IMR-90 (cell line): ENCODE data around the gene HDAC7. TPM values are rescaled to one million over a fixed set of nuclear protein-coding genes. Genes with fewer than 3 reads are reported as not detected.

Experiments used
- ATAC-seq: fragments of 200-7000 bp; cut with Tn5 transposase; 2 replicates; pipeline ENCODE4 v1.9.1; 2020; ENCODE audit warnings: low read depth, mild to moderate bottlenecking, moderate library complexity
- BruUV-seq: library from RNA; stranded (reverse); fragments of 400-500 nt; replicated peaks from 2 replicates; lab custom pipeline; 2021; lab: Mats Ljungman, UMichigan
- CTCF ChIA-PET: fragments of 300-600 bp; formaldehyde crosslinking; extraction: SDS; loops from one replicate; lab custom pipeline; 2021; ENCODE audit warnings: antibody characterized with exemption; lab: Yijun Ruan, JAX
- POLR2A ChIA-PET: fragments of 300-600 bp; sonication (Branson Sonifier 250); formaldehyde crosslinking; loops from one replicate; lab custom pipeline; 2022; ENCODE audit warnings: antibody characterized with exemption; ENCODE audit not compliant: unreplicated experiment; lab: Charles Lee
- DNase-seq: peaks from one replicate; pipeline ENCODE4 v3.0.0; 2013
- H2AFZ ChIP-seq: replicated peaks from 2 replicates; pipeline ENCODE3; 2013; ENCODE audit warnings: low read length, mild to moderate bottlenecking; ENCODE audit not compliant: poor library complexity
- H2AK5ac ChIP-seq: 2 replicates; pipeline ENCODE4 v1.6.1; 2013; ENCODE audit warnings: low read depth, low read length, inconsistent platforms
- H2AK9ac ChIP-seq: replicated peaks from 2 replicates; pipeline ENCODE3; 2013; ENCODE audit warnings: mild to moderate bottlenecking, low read depth, low read length, moderate library complexity; ENCODE audit not compliant: poor library complexity
- H2BK120ac ChIP-seq: 2 replicates; pipeline ENCODE4 v1.6.1; 2013; ENCODE audit warnings: low read depth, low read length, inconsistent platforms
- H2BK15ac ChIP-seq: 3 replicates; pipeline ENCODE4 v1.6.1; 2013; ENCODE audit warnings: low read depth, low read length, inconsistent platforms
- H2BK20ac ChIP-seq: 2 replicates; pipeline ENCODE4 v1.6.1; 2013; ENCODE audit warnings: low read depth, mild to moderate bottlenecking, inconsistent platforms, low read length, moderate library complexity
- H2BK5ac ChIP-seq: 2 replicates; pipeline ENCODE4 v1.6.1; 2013; ENCODE audit warnings: mild to moderate bottlenecking, low read depth, low read length, inconsistent platforms; ENCODE audit not compliant: poor library complexity, severe bottlenecking
- H3K14ac ChIP-seq: replicated peaks from 2 replicates; pipeline ENCODE4 v1.6.1; 2013; ENCODE audit warnings: low read depth, low read length, inconsistent platforms
- H3K18ac ChIP-seq: 2 replicates; pipeline ENCODE4 v1.6.1; 2013; ENCODE audit warnings: low read depth, low read length, control low read depth
- H3K23ac ChIP-seq: 2 replicates; pipeline ENCODE4 v1.6.1; 2013; ENCODE audit warnings: low read depth, low read length, inconsistent platforms
- H3K27ac ChIP-seq: 2 replicates; pipeline ENCODE4 v1.5.1; 2013; ENCODE audit warnings: mild to moderate bottlenecking, control low read depth, low read length; ENCODE audit not compliant: insufficient read depth
- H3K27me3 ChIP-seq: 2 replicates; pipeline ENCODE4 v1.6.1; 2013; ENCODE audit warnings: low read length; ENCODE audit not compliant: control insufficient read depth, insufficient read depth
- H3K36me3 ChIP-seq: 2 replicates; pipeline ENCODE4 v1.6.1; 2013; ENCODE audit warnings: low read length, mixed read lengths; ENCODE audit not compliant: control insufficient read depth, insufficient read depth
- H3K4ac ChIP-seq: 2 replicates; pipeline ENCODE4 v1.6.1; 2013; ENCODE audit warnings: low read depth, low read length, inconsistent platforms
- H3K4me1 ChIP-seq: 2 replicates; pipeline ENCODE4 v1.6.1; 2013; ENCODE audit warnings: low read length, mixed read lengths; ENCODE audit not compliant: control insufficient read depth, insufficient read depth
- H3K4me2 ChIP-seq: 2 replicates; pipeline ENCODE4 v1.6.1; 2013; ENCODE audit warnings: low read depth, mild to moderate bottlenecking, control low read depth, low read length, moderate library complexity
- H3K4me3 ChIP-seq: 2 replicates; pipeline ENCODE4 v1.5.1; 2013; ENCODE audit warnings: low read depth, mild to moderate bottlenecking, control low read depth, low read length, moderate library complexity; ENCODE audit not compliant: insufficient read depth
- H3K56ac ChIP-seq: 2 replicates; pipeline ENCODE4 v1.6.1; 2013; ENCODE audit warnings: low read length, inconsistent platforms; ENCODE audit not compliant: insufficient read depth; ENCODE audit errors: extremely low read depth
- H3K79me1 ChIP-seq, 2 experiments: 2 replicates each; pipeline ENCODE4 v1.6.1; 2013; ENCODE audit warnings: low read length in 2 of 2, inconsistent platforms in 1 of 2, low read depth in 1 of 2
- H3K9ac ChIP-seq: 2 replicates; pipeline ENCODE4 v1.6.1; 2013; ENCODE audit warnings: low read depth, low read length, control low read depth
- H3K9me1 ChIP-seq: 2 replicates; pipeline ENCODE4 v1.6.1; 2013; ENCODE audit warnings: low read length, inconsistent platforms; ENCODE audit not compliant: insufficient read depth
- H3K9me3 ChIP-seq: 2 replicates; pipeline ENCODE4 v1.6.1; 2013; ENCODE audit warnings: low read length; ENCODE audit not compliant: control insufficient read depth, insufficient read depth
- H4K20me1 ChIP-seq: 2 replicates; pipeline ENCODE4 v1.6.1; 2013; ENCODE audit warnings: low read length, inconsistent platforms; ENCODE audit not compliant: insufficient read depth
- H4K5ac ChIP-seq: 2 replicates; pipeline ENCODE4 v1.6.1; 2013; ENCODE audit warnings: mild to moderate bottlenecking, low read depth, low read length, control low read depth
- H4K8ac ChIP-seq, 2 experiments: 2 replicates each; pipeline ENCODE4 v1.6.1; 2013; ENCODE audit warnings: low read depth in 2 of 2, low read length in 2 of 2, control low read depth in 1 of 2, inconsistent platforms in 1 of 2
- H4K91ac ChIP-seq: 2 replicates; pipeline ENCODE4 v1.6.1; 2013; ENCODE audit warnings: low read depth, low read length, inconsistent platforms; ENCODE audit not compliant: insufficient read depth
- BHLHE40 ChIP-seq: fragments of 150-350 bp; IDR thresholded peaks from 2 replicates; pipeline ENCODE4 v1.6.1; 2016; ENCODE audit warnings: mild to moderate bottlenecking, low read depth, low read length
- CEBPB ChIP-seq: IDR thresholded peaks from 2 replicates; pipeline ENCODE4 v1.6.1; 2012; ENCODE audit warnings: low read depth, low read length, improper control_type of control experiment
- CHD1 ChIP-seq: IDR thresholded peaks from 2 replicates; pipeline ENCODE4 v1.6.1; 2012; ENCODE audit warnings: low read depth, low read length, improper control_type of control experiment
- CTCF ChIP-seq: conservative IDR thresholded peaks from 2 replicates; pipeline ENCODE4 v1.5.1; 2012; ENCODE audit warnings: mild to moderate bottlenecking, low read depth, low read length, improper control_type of control experiment
- ELK1 ChIP-seq: fragments of 150-350 bp; IDR thresholded peaks from 2 replicates; pipeline ENCODE4 v1.6.1; 2016; ENCODE audit warnings: low read depth, mild to moderate bottlenecking, low read length, moderate library complexity, borderline replicate concordance
- FOS ChIP-seq: fragments of 150-350 bp; IDR thresholded peaks from 2 replicates; pipeline ENCODE4 v1.6.1; 2016; ENCODE audit warnings: low read depth, low read length
- MAZ ChIP-seq: IDR thresholded peaks from 2 replicates; pipeline ENCODE4 v1.6.1; 2012; ENCODE audit warnings: low read depth, mild to moderate bottlenecking, low read length, improper control_type of control experiment, moderate library complexity, borderline replicate concordance
- NFE2L2 ChIP-seq: fragments of 150-350 bp; IDR thresholded peaks from 2 replicates; pipeline ENCODE4 v1.6.1; 2016; ENCODE audit warnings: low read depth, mild to moderate bottlenecking, low read length
- POLR2A ChIP-seq: IDR thresholded peaks from 2 replicates; pipeline ENCODE4 v1.6.1; 2012; ENCODE audit warnings: mild to moderate bottlenecking, low read depth, low read length
- RAD21 ChIP-seq: IDR thresholded peaks from 2 replicates; pipeline ENCODE4 v1.6.1; 2012; ENCODE audit warnings: low read length, improper control_type of control experiment
- RCOR1 ChIP-seq: IDR thresholded peaks from 2 replicates; pipeline ENCODE4 v1.6.1; 2012; ENCODE audit warnings: mild to moderate bottlenecking, low read length, improper control_type of control experiment; ENCODE audit not compliant: insufficient replicate concordance
- RFX5 ChIP-seq: IDR thresholded peaks from 2 replicates; pipeline ENCODE4 v1.8.0; 2012; ENCODE audit warnings: low read depth, mild to moderate bottlenecking, low read length, moderate library complexity
- SMC3 ChIP-seq: fragments of 150-350 bp; IDR thresholded peaks from 2 replicates; pipeline ENCODE4 v1.6.1; 2016; ENCODE audit warnings: low read depth, mild to moderate bottlenecking, antibody characterized with exemption, low read length, moderate library complexity
- USF2 ChIP-seq: fragments of 150-350 bp; IDR thresholded peaks from 2 replicates; pipeline ENCODE4 v1.6.1; 2017; ENCODE audit warnings: mild to moderate bottlenecking, antibody characterized with exemption, low read length, low read depth
- WGBS, 2 experiments: methylation state at CpG; one replicate each; pipeline versions ENCODE4 v1.1.5 to v1.1.7; 2013; ENCODE audit warnings: missing lambda C conversion rate in 2 of 2; ENCODE audit not compliant: insufficient read length in 1 of 2; ENCODE audit errors: extremely low coverage in 2 of 2; 5-methylcytosine and 5-hydroxymethylcytosine counted together
- dilution Hi-C: fragments of 300-500 bp; cut with HindIII; formaldehyde crosslinking; loops from one replicate; pipeline ENCODE4 v1.14.3; 2018; ENCODE audit warnings: low sequenced_read_pairs; ENCODE audit not compliant: unreplicated experiment
- in situ Hi-C: fragments of 300-500 bp; cut with MboI; formaldehyde crosslinking; loops from 3 replicates; pipeline ENCODE4 v1.14.3; 2019; ENCODE audit warnings: low sequenced_read_pairs, inconsistent platforms, mixed read lengths
- intact Hi-C: fragments of 100-400 bp; cut with micrococcal nuclease; formaldehyde crosslinking; loops from 2 replicates; pipeline ENCODE4 v1.10.0; 2022
- polyA plus RNA-seq, 3 experiments: library from polyadenylated mRNA; depleted of rRNA; stranded (reverse); fragments of >200 nt; gene quantifications; 2 replicates each; pipeline ENCODE4 v1.2.3, GENCODE V29; 2012; ENCODE audit warnings: low replicate concordance in 1 of 3
- total RNA-seq: library from RNA; depleted of rRNA; stranded (reverse); fragments of >200 nt; gene quantifications from 2 replicates; pipeline ENCODE4 v1.2.3, GENCODE V29; 2012

Gene HDAC7
- total and polyA plus RNA-seq, 2 of the 4 experiments (the other 2 are of a cell fraction) = 10.4 to 64.7 TPM

GRCh38 chr12:47747596-47748506 is 71.9 kb downstream of the HDAC7 start:
- Histone ChIP-seq H3K4me2 (no peak overlapping the region), H3K27me3 (peaks cover 32% of the 10 kb centered on the region), H2BK15ac (no peak overlapping the region), H3K9me1 (peaks cover 4% of the 10 kb centered on the region; the same call in 1 of the 2 replicates), H4K91ac (no peak overlapping the region), H2BK120ac (no peak overlapping the region), H2AFZ (no peak overlapping the region), H3K36me3 (no peaks in the 10 kb centered on the region), H2BK20ac (no peak overlapping the region), H3K27ac (no peak overlapping the region), H3K79me1 (no peaks in the 10 kb centered on the region), H3K56ac (no peak overlapping the region), H4K20me1 (no peaks in the 10 kb centered on the region), H3K4ac (no peak overlapping the region), H4K8ac (no peak overlapping the region), H3K23ac (no peak overlapping the region), H3K18ac (no peak overlapping the region), H2AK5ac (no peak overlapping the region), H2AK9ac (no peak overlapping the region), H3K4me1 (peaks cover 4% of the 10 kb centered on the region; the same call in 1 of the 2 replicates), H4K5ac (no peak overlapping the region), H3K4me3 (no peak overlapping the region), H2BK5ac (no peak overlapping the region), H3K9ac (no peak overlapping the region), H3K9me3 (no peaks in the 10 kb centered on the region), H3K14ac (no peak overlapping the region)
- CTCF ChIA-PET = no interaction called here
- in situ Hi-C loops (loop anchor here (10.0 kb wide), 1 partner anchor 87 kb away; no protein-coding TSS in a partner anchor), intact Hi-C loops (no loop called here), dilution Hi-C loops (no loop called here)
- no peak for TF ChIP-seq RFX5
- TF ChIP-seq RCOR1 = no peak
- no peak for TF ChIP-seq MAZ
- no peak for TF ChIP-seq FOS
- TF ChIP-seq BHLHE40 = no peak
- TF ChIP-seq CHD1 = no peak
- TF ChIP-seq USF2 = no peak
- TF ChIP-seq CTCF = no peak
- no peak for TF ChIP-seq CEBPB
- no peak for TF ChIP-seq NFE2L2
- TF ChIP-seq SMC3 = no peak
- TF ChIP-seq POLR2A = no peak
- no peak for TF ChIP-seq ELK1
- no peak for TF ChIP-seq RAD21
- POLR2A ChIA-PET = no interaction called here
- ATAC-seq = no peak
- no peak for DNase-seq
- no TSS peak for BruUV-seq
- WGBS, 2 experiments = 76% methylated on average over 8 of the region's 14 CpGs; no CpG with 5 or more reads in 1 of the 2 experiments
